Measurements from ENCODE around the gene LRRIQ3. TPM values are rescaled to one million over a fixed set of nuclear protein-coding genes. Genes with fewer than 3 reads are reported as not detected.

LRRIQ3 gene
- total RNA-seq, 2 experiments from 2014 or later: 2.3 to 2.5 TPM

DNA sequence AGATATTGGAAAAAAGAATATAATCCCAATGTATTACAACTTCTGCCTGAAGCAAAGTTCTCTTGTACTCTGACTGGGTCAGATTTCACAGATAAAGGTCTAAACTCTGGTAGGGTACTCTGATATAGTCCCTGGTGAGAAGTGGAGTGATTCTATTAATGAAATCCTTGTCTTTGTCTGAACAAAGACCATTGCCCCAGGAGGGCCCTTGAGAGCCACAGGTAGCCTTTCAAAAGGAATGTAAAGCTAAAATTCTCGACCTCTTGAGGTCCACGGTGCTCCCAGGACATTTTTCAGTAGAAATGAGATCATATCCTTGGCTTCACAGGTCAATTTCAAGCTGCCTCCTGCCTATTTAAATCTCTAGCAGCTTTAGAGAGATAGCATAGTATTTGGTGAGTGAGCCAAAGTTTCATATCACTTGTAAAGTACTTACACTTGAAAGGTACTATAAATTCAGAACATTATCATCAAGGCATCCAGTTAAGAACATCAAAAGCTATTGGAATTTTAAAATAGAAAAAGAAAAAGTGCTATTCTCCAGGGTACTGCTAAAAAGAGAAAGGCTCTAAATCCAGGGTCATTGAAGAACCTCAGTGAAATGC lies 47.3 kb upstream of the LRRIQ3 start:
- ChIA-PET CTCF (ENCODE audit: unreplicated experiment) (no interaction called here), POLR2A (no interaction called here)
- no peak for DNase-seq (ENCODE audit: low spot score)
- H3K36me3 ChIP-seq (ENCODE audit: insufficient read depth, low read length): no peaks in the 10 kb centered on the region
- TF ChIP-seq, protein P1, sequence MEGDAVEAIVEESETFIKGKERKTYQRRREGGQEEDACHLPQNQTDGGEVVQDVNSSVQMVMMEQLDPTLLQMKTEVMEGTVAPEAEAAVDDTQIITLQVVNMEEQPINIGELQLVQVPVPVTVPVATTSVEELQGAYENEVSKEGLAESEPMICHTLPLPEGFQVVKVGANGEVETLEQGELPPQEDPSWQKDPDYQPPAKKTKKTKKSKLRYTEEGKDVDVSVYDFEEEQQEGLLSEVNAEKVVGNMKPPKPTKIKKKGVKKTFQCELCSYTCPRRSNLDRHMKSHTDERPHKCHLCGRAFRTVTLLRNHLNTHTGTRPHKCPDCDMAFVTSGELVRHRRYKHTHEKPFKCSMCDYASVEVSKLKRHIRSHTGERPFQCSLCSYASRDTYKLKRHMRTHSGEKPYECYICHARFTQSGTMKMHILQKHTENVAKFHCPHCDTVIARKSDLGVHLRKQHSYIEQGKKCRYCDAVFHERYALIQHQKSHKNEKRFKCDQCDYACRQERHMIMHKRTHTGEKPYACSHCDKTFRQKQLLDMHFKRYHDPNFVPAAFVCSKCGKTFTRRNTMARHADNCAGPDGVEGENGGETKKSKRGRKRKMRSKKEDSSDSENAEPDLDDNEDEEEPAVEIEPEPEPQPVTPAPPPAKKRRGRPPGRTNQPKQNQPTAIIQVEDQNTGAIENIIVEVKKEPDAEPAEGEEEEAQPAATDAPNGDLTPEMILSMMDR (conservative IDR thresholded peaks at IDR 0.05; ENCODE audit: low read length): no peak
- no peak for TF ChIP-seq EZH2phosphoT487 (IDR thresholded peaks at IDR 0.05; ENCODE audit: borderline replicate concordance, low read depth, low read length)
- H3K9me2 ChIP-seq (ENCODE audit: insufficient read depth, low read length): no peaks in the 10 kb centered on the region; the same call in 1 of the 2 replicates
- BruUV-seq (replicated peaks): no TSS peak
- H3K4me2 ChIP-seq (ENCODE audit: low read length): no peak overlapping the region
- H3K4me3 ChIP-seq (ENCODE audit: low read depth, low read length, poor library complexity, severe bottlenecking): no peak overlapping the region
- intact Hi-C loops (cut with micrococcal nuclease; ENCODE audit: unreplicated experiment): no loop called here
- H4K20me1 ChIP-seq (ENCODE audit: insufficient read depth, low read length): no peaks in the 10 kb centered on the region
- H3K4me1 ChIP-seq (ENCODE audit: insufficient read depth, low read length, poor library complexity, severe bottlenecking): no peaks in the 10 kb centered on the region
- no peak overlapping the region for H2AFZ ChIP-seq (ENCODE audit: low read length)
- no peak overlapping the region for H3K27ac ChIP-seq (ENCODE audit: low read depth, low read length, poor library complexity, severe bottlenecking)
- H3K9me3 ChIP-seq (ENCODE audit: low read length): no peaks in the 10 kb centered on the region
- no peaks in the 10 kb centered on the region for H3K79me2 ChIP-seq (ENCODE audit: insufficient read depth, low read depth, low read length)

DNA sequence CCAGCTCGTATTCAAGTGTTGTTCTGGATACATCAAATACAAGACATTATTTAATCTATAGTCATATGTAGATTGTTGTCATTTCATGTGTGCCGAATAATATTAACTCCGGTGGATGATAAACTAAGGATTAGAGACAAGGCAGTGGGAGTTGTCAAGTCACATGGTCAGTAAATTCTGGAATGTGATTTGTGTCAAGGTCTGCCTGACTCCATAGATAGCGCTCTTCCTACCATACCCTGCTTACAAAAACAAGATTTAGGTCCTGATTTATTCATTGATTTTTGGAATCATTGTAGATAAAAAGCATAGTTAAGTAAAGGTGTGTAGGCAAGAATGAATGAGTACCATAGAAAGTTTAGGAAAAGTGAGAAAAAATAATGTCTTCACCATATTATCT lies 39.8 kb upstream of the LRRIQ3 start:
- no peak for DNase-seq (ENCODE audit: low spot score)
- Histone ChIP-seq H2AFZ (ENCODE audit: low read length) (no peak overlapping the region), H3K4me3 (ENCODE audit: low read depth, low read length, poor library complexity, severe bottlenecking) (no peak overlapping the region), H3K4me2 (ENCODE audit: low read length) (no peak overlapping the region), H3K79me2 (ENCODE audit: insufficient read depth, low read depth, low read length) (no peaks in the 10 kb centered on the region), H3K9me2 (ENCODE audit: insufficient read depth, low read length) (no peaks in the 10 kb centered on the region; the same call in 1 of the 2 replicates), H3K9me3 (ENCODE audit: low read length) (no peaks in the 10 kb centered on the region), H3K36me3 (ENCODE audit: insufficient read depth, low read length) (no peaks in the 10 kb centered on the region), H3K27ac (ENCODE audit: low read depth, low read length, poor library complexity, severe bottlenecking) (no peak overlapping the region), H4K20me1 (ENCODE audit: insufficient read depth, low read length) (no peaks in the 10 kb centered on the region), H3K4me1 (ENCODE audit: insufficient read depth, low read length, poor library complexity, severe bottlenecking) (no peaks in the 10 kb centered on the region)
- ChIA-PET CTCF (ENCODE audit: unreplicated experiment) (no interaction called here), POLR2A (interaction anchor here (1.0 to 1.5 kb wide), 2 partner anchors 12 to 19 kb away, joined by 3 read pairs; no protein-coding TSS in a partner anchor)
- intact Hi-C loops (cut with micrococcal nuclease; ENCODE audit: unreplicated experiment): no loop called here
- BruUV-seq (replicated peaks): no TSS peak
- TF ChIP-seq, protein P1 (conservative IDR thresholded peaks at IDR 0.05; ENCODE audit: low read length): no peak
- no peak for TF ChIP-seq EZH2phosphoT487 (IDR thresholded peaks at IDR 0.05; ENCODE audit: borderline replicate concordance, low read depth, low read length)

DNA sequence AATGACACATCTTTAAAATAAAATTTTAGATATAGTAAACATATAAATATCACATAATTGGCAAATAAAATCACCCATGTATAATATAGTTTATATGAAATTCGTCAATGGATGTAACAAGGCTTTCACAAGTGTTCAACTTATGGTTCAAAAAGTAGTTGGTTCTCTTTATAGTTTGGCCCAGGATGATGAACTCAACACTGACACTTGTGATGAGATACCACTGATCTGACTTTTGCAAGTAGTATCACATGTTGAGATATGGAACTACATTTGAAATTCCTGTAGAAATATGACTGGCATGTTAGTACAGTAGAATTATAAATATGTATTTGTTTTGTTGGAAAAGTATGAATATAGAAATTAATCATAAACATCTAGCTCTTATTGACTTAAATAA lies 39.1 kb upstream of the LRRIQ3 start:
- no peaks in the 10 kb centered on the region for H3K79me2 ChIP-seq (ENCODE audit: insufficient read depth, low read depth, low read length)
- H3K4me1 ChIP-seq (ENCODE audit: insufficient read depth, low read length, poor library complexity, severe bottlenecking): no peaks in the 10 kb centered on the region
- no TSS peak for BruUV-seq (replicated peaks)
- no peaks in the 10 kb centered on the region for H3K9me3 ChIP-seq (ENCODE audit: low read length)
- CTCF ChIA-PET (ENCODE audit: unreplicated experiment): no interaction called here
- H3K4me3 ChIP-seq (ENCODE audit: low read depth, low read length, poor library complexity, severe bottlenecking): no peak overlapping the region
- H3K36me3 ChIP-seq (ENCODE audit: insufficient read depth, low read length): no peaks in the 10 kb centered on the region
- no peak for TF ChIP-seq EZH2phosphoT487 (IDR thresholded peaks at IDR 0.05; ENCODE audit: borderline replicate concordance, low read depth, low read length)
- TF ChIP-seq, protein P1 (conservative IDR thresholded peaks at IDR 0.05; ENCODE audit: low read length): no peak
- no peak overlapping the region for H3K4me2 ChIP-seq (ENCODE audit: low read length)
- H3K27ac ChIP-seq (ENCODE audit: low read depth, low read length, poor library complexity, severe bottlenecking): no peak overlapping the region
- intact Hi-C loops (cut with micrococcal nuclease; ENCODE audit: unreplicated experiment): no loop called here
- no peak overlapping the region for H2AFZ ChIP-seq (ENCODE audit: low read length)
- H4K20me1 ChIP-seq (ENCODE audit: insufficient read depth, low read length): no peaks in the 10 kb centered on the region
- POLR2A ChIA-PET: interaction anchor here (1.5 kb wide), 1 partner anchor 18 kb away, joined by 3 read pairs; no protein-coding TSS in a partner anchor
- H3K9me2 ChIP-seq (ENCODE audit: insufficient read depth, low read length): no peaks in the 10 kb centered on the region; the same call in 1 of the 2 replicates
- DNase-seq (ENCODE audit: low spot score): no peak

Measured in OCI-LY7 (cell line).